GM21737 (cell line): ENCODE data around the gene ZMYM2.

Experiments
- ATAC-seq: cut with Tn5 transposase; IDR thresholded peaks from one replicate; pipeline ENCODE4 v1.9.1; 2021; ENCODE audit warnings: mild to moderate bottlenecking, moderate library complexity; ENCODE audit not compliant: unreplicated experiment

Gene ZMYM2

DNA sequence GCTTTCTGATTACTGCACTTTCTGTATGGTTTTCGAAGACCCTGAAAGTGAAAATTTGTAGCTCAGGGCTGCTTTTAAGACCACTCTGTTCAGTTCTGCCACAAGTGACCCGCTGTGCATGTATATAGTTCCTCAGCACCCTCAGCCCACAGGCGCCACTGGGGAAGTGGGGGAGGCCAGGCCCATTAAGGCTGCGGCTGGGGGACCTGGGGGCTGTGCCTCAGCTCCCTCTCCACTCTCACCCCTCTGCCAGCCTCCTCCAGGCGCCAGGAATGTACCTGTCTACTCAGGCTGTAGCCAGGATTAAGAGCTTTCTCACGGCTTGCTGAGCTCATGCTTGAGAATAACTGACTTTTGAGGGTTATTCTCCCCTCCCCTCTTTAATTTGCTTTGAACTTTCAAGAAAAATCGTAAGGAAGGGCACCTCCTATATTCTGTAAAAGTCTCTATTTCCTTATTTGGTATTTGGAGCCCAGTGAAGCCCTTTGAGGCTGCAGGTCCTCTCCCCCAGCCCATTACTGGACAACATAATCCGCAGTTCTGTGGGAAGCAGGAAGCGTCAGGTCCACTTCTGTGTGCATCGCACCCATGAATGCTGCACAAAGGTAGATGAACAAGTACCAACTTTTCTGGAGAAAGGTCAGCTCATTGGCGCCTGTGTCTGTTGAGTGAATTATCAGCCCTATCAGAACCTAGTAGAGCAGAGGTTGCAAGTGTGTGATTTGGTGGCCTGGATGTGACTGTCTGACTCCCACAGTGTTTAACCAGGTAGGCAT, 172.7 kb downstream of the ZMYM2 start:
- no peak for ATAC-seq

DNA sequence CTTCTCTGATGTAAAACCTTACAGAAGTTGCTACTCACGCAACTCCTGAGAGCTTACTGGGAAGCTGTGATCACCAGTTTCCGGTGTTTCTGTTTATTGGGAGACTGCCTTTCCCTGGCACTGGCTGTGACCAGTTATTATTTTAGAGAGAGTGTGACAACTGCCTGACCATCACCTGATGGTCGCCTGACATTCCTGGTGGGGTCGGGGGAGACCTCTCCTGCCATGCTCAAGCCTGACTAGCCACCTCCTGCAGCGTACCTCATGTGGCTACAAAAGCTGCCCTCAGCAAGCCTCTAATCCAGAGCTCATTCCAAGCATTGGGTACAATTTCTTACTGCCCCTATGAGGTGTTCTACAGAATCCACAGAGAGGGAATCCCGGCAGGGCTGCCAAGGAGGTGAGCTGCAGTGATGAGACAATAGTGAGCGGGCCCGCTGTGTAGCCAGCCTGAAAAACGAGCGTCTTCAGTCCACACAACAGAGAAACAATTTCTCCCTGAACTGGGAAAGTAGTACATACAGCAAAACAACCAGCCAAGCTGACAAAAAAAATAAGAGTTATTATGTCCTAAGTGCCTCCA, 173.6 kb downstream of the ZMYM2 start:
- no peak for ATAC-seq

DNA sequence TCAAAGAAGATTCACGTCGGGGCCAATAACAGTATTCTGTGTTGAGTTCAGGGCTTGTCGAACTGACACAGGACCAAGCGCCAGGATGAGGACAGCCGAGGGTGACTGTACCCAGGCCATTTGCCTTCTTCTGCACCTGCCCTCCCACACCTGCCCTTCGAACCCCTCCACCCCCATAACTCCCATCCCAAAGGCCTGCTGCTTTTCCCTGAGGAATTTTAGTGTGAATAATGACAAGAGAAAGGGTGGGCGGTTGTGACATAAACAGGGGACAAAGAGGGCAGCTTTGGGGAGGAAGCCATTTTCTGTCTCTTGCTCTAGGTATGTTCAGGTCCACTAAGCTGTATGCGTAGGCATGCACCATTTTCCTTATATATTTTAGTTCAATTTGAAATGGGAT, 176.2 kb downstream of the ZMYM2 start:
- ATAC-seq, result no peak

DNA sequence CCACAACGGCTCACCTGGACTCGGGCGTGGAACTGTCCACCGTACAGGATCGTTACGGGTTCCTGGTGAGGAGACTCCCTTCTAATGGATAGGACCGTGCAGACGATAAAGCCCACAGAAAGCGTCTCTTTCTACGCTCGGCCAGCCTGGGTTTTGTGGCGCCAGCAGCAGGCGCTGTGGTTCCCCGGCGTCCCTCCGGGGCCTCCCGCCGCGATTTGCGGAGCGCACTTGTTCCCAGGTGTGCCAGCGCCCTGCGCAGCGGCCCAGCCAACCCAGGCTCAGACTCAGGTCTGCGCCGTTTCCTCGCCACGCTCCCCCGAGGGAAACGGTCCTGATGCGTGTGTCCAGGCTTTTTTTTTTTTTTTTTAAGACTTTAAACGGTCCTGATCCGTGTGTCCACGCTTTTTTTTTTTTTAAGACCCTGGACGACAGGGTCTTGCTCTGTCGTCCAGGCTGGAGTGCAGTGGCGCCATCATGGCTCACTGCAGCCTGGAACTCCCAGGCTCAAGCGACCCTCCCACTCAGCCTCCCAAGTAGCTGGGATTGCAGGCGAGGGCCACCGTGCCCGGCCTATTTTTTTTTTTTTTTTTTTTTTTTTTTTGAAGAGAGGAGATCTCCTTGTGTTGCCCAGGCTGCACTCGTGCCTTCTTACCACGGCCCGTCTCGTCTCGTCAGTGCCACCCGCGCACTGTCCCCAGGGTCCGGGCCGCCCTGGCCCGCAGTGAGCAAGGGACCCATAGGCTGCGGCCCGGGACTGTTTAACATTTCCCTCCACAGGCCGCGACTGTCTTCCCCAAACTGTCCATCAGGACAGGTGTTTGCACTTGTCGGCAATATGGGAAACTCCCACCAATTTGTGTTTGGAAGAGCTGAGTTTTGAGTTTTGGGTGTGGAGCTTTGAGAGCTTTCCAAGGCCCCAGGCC, 178.5 kb downstream of the ZMYM2 start:
- no peak for ATAC-seq

DNA sequence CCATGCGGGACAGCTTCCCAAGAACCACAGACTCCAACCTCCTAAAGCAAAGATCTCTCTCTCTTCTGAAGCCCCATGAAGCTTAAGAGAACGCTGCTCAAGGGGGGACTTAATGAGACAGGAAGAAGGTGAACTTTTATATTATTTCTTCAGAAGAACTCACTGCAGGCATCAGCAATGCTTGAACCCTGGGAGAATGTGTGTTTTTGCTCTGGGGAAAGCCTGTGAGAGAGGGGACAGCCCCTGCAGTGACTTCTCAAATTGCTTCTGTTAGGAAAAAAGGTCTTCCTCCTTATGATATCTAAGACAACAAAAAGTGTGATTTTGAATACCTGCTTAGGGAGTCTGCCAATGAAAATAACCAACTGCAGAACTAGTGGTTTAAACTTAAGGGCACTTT, 179.3 kb downstream of the ZMYM2 start:
- no peak for ATAC-seq

DNA sequence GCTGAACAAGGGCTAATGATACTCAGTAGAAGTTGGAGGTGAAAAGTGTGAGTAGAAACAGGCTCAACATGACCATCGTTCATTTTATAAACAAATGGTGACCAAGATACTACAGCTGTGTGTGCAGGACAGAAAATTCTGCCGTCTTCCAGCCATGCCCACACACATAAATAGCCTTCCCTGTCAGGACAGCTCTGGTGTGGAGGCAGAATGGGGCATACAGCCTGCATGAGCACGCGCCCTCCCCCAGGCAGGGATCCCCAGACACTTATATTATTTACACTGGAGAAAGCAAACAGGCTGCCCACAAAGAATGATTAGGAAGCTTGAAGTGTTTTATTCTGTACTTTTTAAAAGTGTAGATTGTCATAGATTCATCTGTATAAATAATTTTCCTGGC, 182.0 kb downstream of the ZMYM2 start:
- no peak for ATAC-seq
